HCT116 (cell line): ENCODE results near the gene ZXDC. TPM values are rescaled to one million over a fixed set of nuclear protein-coding genes. Genes with fewer than 3 reads are reported as not detected.

ENCODE experiments used
- ATAC-seq: fragments of 200-7000 bp; cut with Tn5 transposase; 2 replicates; pipeline ENCODE4 v1.9.1; 2020; ENCODE audit warnings: mild to moderate bottlenecking, moderate library complexity
- BruUV-seq: library from RNA; stranded (reverse); fragments of 400-500 nt; replicated peaks from 2 replicates; lab custom pipeline; 2021; lab: Mats Ljungman, UMichigan
- CTCF ChIA-PET: fragments of 300-600 bp; sonication (Branson Sonifier 250); formaldehyde crosslinking; loops from one replicate; lab custom pipeline; 2021; ENCODE audit warnings: antibody characterized with exemption; lab: Charles Lee
- POLR2A ChIA-PET: fragments of 300-600, 350-600 bp; sonication (Branson Sonifier 250); formaldehyde crosslinking; loops from one replicate; lab custom pipeline; 2021; ENCODE audit warnings: antibody characterized with exemption; lab: Charles Lee
- RAD21 ChIA-PET, 2 experiments: fragments of 300-600 bp; sonication (Branson Sonifier 250); formaldehyde crosslinking; loops; one replicate each; lab custom pipeline; 2023; ENCODE audit warnings: low total read pairs in 2 of 2; ENCODE audit not compliant: uncharacterized antibody in 2 of 2, unreplicated experiment in 2 of 2, low non-redundant PET in 1 of 2; lab: Charles Lee
- DNase-seq: peaks from one replicate; pipeline ENCODE4 v3.0.0-alpha.2; 2010; ENCODE audit warnings: low read depth, low spot score
- H2AFZ ChIP-seq: fragments of 200-600 bp; shearing (Covaris generic), sonication (generic); 2 replicates; pipeline ENCODE4 v1.6.1; 2017; ENCODE audit warnings: low read depth, mixed run types, mixed read lengths, antibody characterized with exemption, low read length; ENCODE audit not compliant: poor library complexity, severe bottlenecking
- H3K27ac ChIP-seq: 2 replicates; pipeline ENCODE4 v1.5.1; 2012; ENCODE audit warnings: low read depth, low read length
- H3K27me3 ChIP-seq: fragments of 200-600 bp; sonication (generic); 2 replicates; pipeline ENCODE4 v1.6.1; 2016; ENCODE audit warnings: mixed run types, low read length, mixed read lengths; ENCODE audit not compliant: insufficient read depth
- H3K36me3 ChIP-seq, 2 experiments: fragments of 200-500 bp in 1 of 2; fragments of 200-600 bp in 1 of 2; sonication (Bioruptor generic) in 1 of 2; sonication (generic) in 1 of 2; 2 replicates each; pipeline versions ENCODE4 v1.5.1 to v1.6.1; 2014 to 2016; ENCODE audit warnings: low read length in 2 of 2, inconsistent platforms in 1 of 2, mixed read lengths in 1 of 2, mixed run types in 1 of 2; ENCODE audit not compliant: insufficient read depth in 2 of 2, control insufficient read depth in 1 of 2
- H3K4me1 ChIP-seq, 2 experiments: fragments of 200-600 bp in 1 of 2; sonication (generic) in 1 of 2; 2 replicates each; pipeline versions ENCODE4 v1.5.1 to v1.6.1; 2012 to 2017; ENCODE audit warnings: low read length in 2 of 2, inconsistent platforms in 1 of 2, mild to moderate bottlenecking in 1 of 2, mixed read lengths in 1 of 2, mixed run types in 1 of 2, moderate library complexity in 1 of 2; ENCODE audit not compliant: insufficient read depth in 2 of 2, control insufficient read depth in 1 of 2
- H3K4me2 ChIP-seq: fragments of 200-600 bp; sonication (generic); 2 replicates; pipeline ENCODE4 v1.6.1; 2017; ENCODE audit warnings: mixed run types, low read length, mixed read lengths
- H3K4me3 ChIP-seq, 2 experiments: fragments of 200-600 bp in 1 of 2; sonication (generic) in 1 of 2; replicated peaks in 1 of 2; 2 replicates each; pipeline ENCODE4 v1.5.1; 2011 to 2016; ENCODE audit warnings: low read length in 2 of 2, control low read depth in 1 of 2, low read depth in 1 of 2, mild to moderate bottlenecking in 1 of 2, mixed read lengths in 1 of 2, mixed run types in 1 of 2
- H3K79me2 ChIP-seq: fragments of 200-600 bp; sonication (generic); 2 replicates; pipeline ENCODE4 v1.6.1; 2017; ENCODE audit warnings: mild to moderate bottlenecking, mixed run types, low read length, moderate library complexity, mixed read lengths; ENCODE audit not compliant: insufficient read depth
- H3K9ac ChIP-seq: fragments of 200-600 bp; sonication (generic); 2 replicates; pipeline ENCODE4 v1.6.1; 2016; ENCODE audit warnings: low read length, mixed read lengths
- H3K9me2 ChIP-seq: fragments of 200-600 bp; sonication (generic), shearing (Covaris generic); 2 replicates; pipeline ENCODE4 v1.6.1; 2017; ENCODE audit warnings: mixed run types, mild to moderate bottlenecking, moderate library complexity; ENCODE audit not compliant: insufficient read depth
- H3K9me3 ChIP-seq, 2 experiments: fragments of 200-500 bp in 1 of 2; fragments of 200-600 bp in 1 of 2; sonication (Bioruptor generic) in 1 of 2; sonication (generic) in 1 of 2; 2 replicates each; pipeline ENCODE4 v1.6.1; 2014 to 2017; ENCODE audit warnings: low read length in 2 of 2, mixed read lengths in 2 of 2, inconsistent platforms in 1 of 2, low read depth in 1 of 2, mild to moderate bottlenecking in 1 of 2, mixed run types in 1 of 2, moderate library complexity in 1 of 2; ENCODE audit not compliant: control insufficient read depth in 1 of 2, insufficient read depth in 1 of 2
- H4K20me1 ChIP-seq: fragments of 200-600 bp; sonication (generic), shearing (Covaris generic); 2 replicates; pipeline ENCODE4 v1.6.1; 2017; ENCODE audit warnings: mixed run types, mild to moderate bottlenecking, moderate library complexity; ENCODE audit not compliant: insufficient read depth
- ATF3 ChIP-seq: IDR thresholded peaks from 2 replicates; pipeline ENCODE4 v1.6.1; 2012
- CEBPB ChIP-seq: IDR thresholded peaks from 2 replicates; pipeline ENCODE4 v1.6.1; 2012; ENCODE audit warnings: low read depth
- ELF1 ChIP-seq: IDR thresholded peaks from 2 replicates; pipeline ENCODE4 v1.6.1; 2012; ENCODE audit warnings: low read depth, borderline replicate concordance
- EZH2 ChIP-seq: fragments of 200-600 bp; sonication (generic); IDR thresholded peaks from 2 replicates; pipeline ENCODE4 v1.6.1; 2017; ENCODE audit warnings: antibody characterized with exemption, mixed run types
- EZH2phosphoT487 ChIP-seq: fragments of 200-600 bp; IDR thresholded peaks from 2 replicates; pipeline ENCODE4 v1.6.1; 2018; ENCODE audit warnings: antibody characterized with exemption, borderline replicate concordance
- FOSL1 ChIP-seq: IDR thresholded peaks from 2 replicates; pipeline ENCODE4 v1.6.1; 2012; ENCODE audit warnings: low read depth
- JUND ChIP-seq: IDR thresholded peaks from 2 replicates; pipeline ENCODE4 v1.6.1; 2012
- POLR2A ChIP-seq: IDR thresholded peaks from 2 replicates; pipeline ENCODE4 v1.7.0; 2011; ENCODE audit warnings: borderline replicate concordance; ENCODE audit not compliant: insufficient read depth, insufficient read length; ENCODE audit errors: extremely low read depth
- POLR2AphosphoS5 ChIP-seq: IDR thresholded peaks from 2 replicates; pipeline ENCODE4 v1.6.1; 2011; ENCODE audit warnings: mild to moderate bottlenecking, low read depth, low read length, moderate library complexity
- SIN3A ChIP-seq: IDR thresholded peaks from 2 replicates; pipeline ENCODE4 v1.6.1; 2012; ENCODE audit warnings: low read depth
- SP1 ChIP-seq: IDR thresholded peaks from 2 replicates; pipeline ENCODE4 v1.6.1; 2012; ENCODE audit warnings: low read depth
- TCF7L2 ChIP-seq: IDR thresholded peaks from 2 replicates; pipeline ENCODE4 v1.7.0; 2011; ENCODE audit warnings: borderline replicate concordance, inconsistent platforms; ENCODE audit not compliant: insufficient read depth, insufficient read length; ENCODE audit errors: extremely low read depth
- YY1 ChIP-seq: IDR thresholded peaks from 2 replicates; pipeline ENCODE4 v1.6.1; 2011; ENCODE audit warnings: low read length, low read depth, moderate library complexity, mild to moderate bottlenecking; ENCODE audit not compliant: insufficient replicate concordance; ENCODE audit errors: extremely low read depth
- ZNF274 ChIP-seq: fragments of 200-500 bp; sonication (Bioruptor generic); IDR thresholded peaks from 2 replicates; pipeline ENCODE4 v1.6.1; 2014; ENCODE audit warnings: mild to moderate bottlenecking, low read depth, low read length, inconsistent platforms
- intact Hi-C: fragments of 100-400 bp; cut with micrococcal nuclease; formaldehyde crosslinking; loops from 2 replicates; pipeline ENCODE4 v1.10.0; 2022
- total RNA-seq: library from RNA; stranded (reverse); gene quantifications from one replicate; pipeline ENCODE4 v1.2.1, GENCODE V29; 2021; ENCODE audit not compliant: unreplicated experiment
- TF ChIP-seq, protein P1 (sequence below): IDR thresholded peaks from 2 replicates; pipeline ENCODE4 v1.6.1; 2011; ENCODE audit warnings: mild to moderate bottlenecking, low read length, moderate library complexity; ENCODE audit not compliant: insufficient replicate concordance; ENCODE audit errors: extremely low read depth
- TF ChIP-seq, protein P2 (sequence below): IDR thresholded peaks from 2 replicates; pipeline ENCODE4 v1.6.1; 2012
- TF ChIP-seq, protein P3 (sequence below): IDR thresholded peaks from 2 replicates; pipeline ENCODE4 v1.6.1; 2012; ENCODE audit warnings: low read depth

ZXDC gene
- total RNA-seq, 1 experiment from 2014 or later: 29.9 TPM

- Histone ChIP-seq H3K4me2 (no peak overlapping the region), H3K27me3 (no peaks in the 10 kb centered on the region), H3K4me1 (no peaks in the 10 kb centered on the region), H3K9me2 (no peaks in the 10 kb centered on the region), H3K36me3 (peaks cover 19 to 20% of the 10 kb centered on the region in 2 experiments; a peak in 3 of 4 replicates), H3K4me3 (no peak overlapping the region), H3K9me3 (no peaks in the 10 kb centered on the region), H2AFZ (no peak overlapping the region), H3K9ac (no peak overlapping the region), H3K79me2 (peaks cover 8% of the 10 kb centered on the region), H3K27ac (no peak overlapping the region), H4K20me1 (no peaks in the 10 kb centered on the region)
- TF ChIP-seq, protein P1, sequence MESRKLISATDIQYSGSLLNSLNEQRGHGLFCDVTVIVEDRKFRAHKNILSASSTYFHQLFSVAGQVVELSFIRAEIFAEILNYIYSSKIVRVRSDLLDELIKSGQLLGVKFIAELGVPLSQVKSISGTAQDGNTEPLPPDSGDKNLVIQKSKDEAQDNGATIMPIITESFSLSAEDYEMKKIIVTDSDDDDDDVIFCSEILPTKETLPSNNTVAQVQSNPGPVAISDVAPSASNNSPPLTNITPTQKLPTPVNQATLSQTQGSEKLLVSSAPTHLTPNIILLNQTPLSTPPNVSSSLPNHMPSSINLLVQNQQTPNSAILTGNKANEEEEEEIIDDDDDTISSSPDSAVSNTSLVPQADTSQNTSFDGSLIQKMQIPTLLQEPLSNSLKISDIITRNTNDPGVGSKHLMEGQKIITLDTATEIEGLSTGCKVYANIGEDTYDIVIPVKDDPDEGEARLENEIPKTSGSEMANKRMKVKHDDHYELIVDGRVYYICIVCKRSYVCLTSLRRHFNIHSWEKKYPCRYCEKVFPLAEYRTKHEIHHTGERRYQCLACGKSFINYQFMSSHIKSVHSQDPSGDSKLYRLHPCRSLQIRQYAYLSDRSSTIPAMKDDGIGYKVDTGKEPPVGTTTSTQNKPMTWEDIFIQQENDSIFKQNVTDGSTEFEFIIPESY: no peak
- TF ChIP-seq ZNF274 (no peak), YY1 (no peak), TCF7L2 (no peak), SP1 (no peak), ELF1 (no peak), POLR2AphosphoS5 (no peak), JUND (no peak)
- CTCF ChIA-PET: no interaction called here
- POLR2A ChIA-PET: no interaction called here
- ATAC-seq (no peak), DNase-seq (no peak)
- RAD21 ChIA-PET: no interaction called here
- intact Hi-C loops: no loop called here
- BruUV-seq: no TSS peak
Measured at GRCh38 chr3:126449621-126450051, 26.1 kb downstream of the ZXDC start.

- Histone ChIP-seq H4K20me1 (no peaks in the 10 kb centered on the region), H3K79me2 (peaks cover 8% of the 10 kb centered on the region), H3K36me3 (peaks cover 15 to 19% of the 10 kb centered on the region in 2 experiments; a peak in 3 of 4 replicates), H3K4me1 (no peaks in the 10 kb centered on the region), H3K27me3 (no peaks in the 10 kb centered on the region), H3K9me2 (no peaks in the 10 kb centered on the region), H3K27ac (no peak overlapping the region), H3K9ac (no peak overlapping the region), H2AFZ (no peak overlapping the region), H3K4me2 (no peak overlapping the region), H3K4me3 (no peak overlapping the region), H3K9me3 (no peaks in the 10 kb centered on the region)
- DNase-seq (no peak), ATAC-seq (no peak)
- BruUV-seq: no TSS peak
- CTCF ChIA-PET: no interaction called here
- POLR2A ChIA-PET: no interaction called here
- RAD21 ChIA-PET: no interaction called here
- intact Hi-C loops: no loop called here
- TF ChIP-seq, protein P2, sequence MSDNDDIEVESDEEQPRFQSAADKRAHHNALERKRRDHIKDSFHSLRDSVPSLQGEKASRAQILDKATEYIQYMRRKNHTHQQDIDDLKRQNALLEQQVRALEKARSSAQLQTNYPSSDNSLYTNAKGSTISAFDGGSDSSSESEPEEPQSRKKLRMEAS: no peak
- TF ChIP-seq, protein P3, sequence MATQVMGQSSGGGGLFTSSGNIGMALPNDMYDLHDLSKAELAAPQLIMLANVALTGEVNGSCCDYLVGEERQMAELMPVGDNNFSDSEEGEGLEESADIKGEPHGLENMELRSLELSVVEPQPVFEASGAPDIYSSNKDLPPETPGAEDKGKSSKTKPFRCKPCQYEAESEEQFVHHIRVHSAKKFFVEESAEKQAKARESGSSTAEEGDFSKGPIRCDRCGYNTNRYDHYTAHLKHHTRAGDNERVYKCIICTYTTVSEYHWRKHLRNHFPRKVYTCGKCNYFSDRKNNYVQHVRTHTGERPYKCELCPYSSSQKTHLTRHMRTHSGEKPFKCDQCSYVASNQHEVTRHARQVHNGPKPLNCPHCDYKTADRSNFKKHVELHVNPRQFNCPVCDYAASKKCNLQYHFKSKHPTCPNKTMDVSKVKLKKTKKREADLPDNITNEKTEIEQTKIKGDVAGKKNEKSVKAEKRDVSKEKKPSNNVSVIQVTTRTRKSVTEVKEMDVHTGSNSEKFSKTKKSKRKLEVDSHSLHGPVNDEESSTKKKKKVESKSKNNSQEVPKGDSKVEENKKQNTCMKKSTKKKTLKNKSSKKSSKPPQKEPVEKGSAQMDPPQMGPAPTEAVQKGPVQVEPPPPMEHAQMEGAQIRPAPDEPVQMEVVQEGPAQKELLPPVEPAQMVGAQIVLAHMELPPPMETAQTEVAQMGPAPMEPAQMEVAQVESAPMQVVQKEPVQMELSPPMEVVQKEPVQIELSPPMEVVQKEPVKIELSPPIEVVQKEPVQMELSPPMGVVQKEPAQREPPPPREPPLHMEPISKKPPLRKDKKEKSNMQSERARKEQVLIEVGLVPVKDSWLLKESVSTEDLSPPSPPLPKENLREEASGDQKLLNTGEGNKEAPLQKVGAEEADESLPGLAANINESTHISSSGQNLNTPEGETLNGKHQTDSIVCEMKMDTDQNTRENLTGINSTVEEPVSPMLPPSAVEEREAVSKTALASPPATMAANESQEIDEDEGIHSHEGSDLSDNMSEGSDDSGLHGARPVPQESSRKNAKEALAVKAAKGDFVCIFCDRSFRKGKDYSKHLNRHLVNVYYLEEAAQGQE: no peak
- TF ChIP-seq ATF3 (no peak), POLR2AphosphoS5 (no peak), POLR2A (no peak), EZH2phosphoT487 (no peak), SIN3A (no peak), SP1 (no peak), CEBPB (no peak), FOSL1 (no peak), EZH2 (no peak)
Measured at GRCh38 chr3:126448893-126449180, 26.9 kb downstream of the ZXDC start.
